ENCODE measurements around the gene VMO1. TPM values are rescaled to one million over a fixed set of nuclear protein-coding genes. Genes with fewer than 3 reads are reported as not detected.

Gene VMO1
- total and polyA plus RNA-seq, 2 experiments from 2014 or later, result 0.33 to 4.3 TPM

- H3K9me3 ChIP-seq (ENCODE audit: low read depth), result no peaks in the 10 kb centered on the region
- no peaks in the 10 kb centered on the region for H3K36me3 ChIP-seq (replicated peaks; ENCODE audit: insufficient read depth, low read depth)
- DNase-seq (ENCODE audit: low spot score), result no peak
- H3K27me3 ChIP-seq, result no peaks in the 10 kb centered on the region
- no peaks in the 10 kb centered on the region for H4K20me1 ChIP-seq (ENCODE audit: insufficient read depth, poor library complexity, severe bottlenecking)
- TF ChIP-seq EZH2 (IDR thresholded peaks at IDR 0.05; ENCODE audit: borderline replicate concordance) (no peak), CTCF (IDR thresholded peaks at IDR 0.05; ENCODE audit: poor library complexity) (no peak)
- no peak overlapping the region for H2AFZ ChIP-seq
- H3K4me2 ChIP-seq, result no peak overlapping the region
- H3K9me2 ChIP-seq (replicated peaks; ENCODE audit: insufficient read depth), result no peaks in the 10 kb centered on the region
- H3K4me3 ChIP-seq, result no peak overlapping the region
- WGBS (ENCODE audit: low lambda C conversion rate, missing lambda C conversion rate), result 79% methylated on average over 7 of the region's 7 CpGs
- no peak overlapping the region for H3K27ac ChIP-seq
- H3K4me1 ChIP-seq (ENCODE audit: insufficient read depth), result no peaks in the 10 kb centered on the region
- H3K79me2 ChIP-seq, result no peaks in the 10 kb centered on the region
These were observed 29.0 kb upstream of the VMO1 start for GRCh38 chr17:4815043-4815675.

GRCh38 chr17:4812690-4813089 is 26.5 kb upstream of the VMO1 start:
- Histone ChIP-seq H3K4me2 (no peak overlapping the region), H4K20me1 (ENCODE audit: insufficient read depth, poor library complexity, severe bottlenecking) (no peaks in the 10 kb centered on the region), H3K4me3 (no peak overlapping the region), H3K27ac (no peak overlapping the region), H3K79me2 (peaks cover 4% of the 10 kb centered on the region), H3K36me3 (replicated peaks; ENCODE audit: insufficient read depth, low read depth) (no peaks in the 10 kb centered on the region), H2AFZ (no peak overlapping the region), H3K4me1 (ENCODE audit: insufficient read depth) (no peaks in the 10 kb centered on the region), H3K9me2 (replicated peaks; ENCODE audit: insufficient read depth) (no peaks in the 10 kb centered on the region), H3K9me3 (ENCODE audit: low read depth) (no peaks in the 10 kb centered on the region), H3K27me3 (no peaks in the 10 kb centered on the region)
- 94% methylated on average over 7 of the region's 7 CpGs for WGBS (ENCODE audit: low lambda C conversion rate, missing lambda C conversion rate)
- TF ChIP-seq EZH2phosphoT487 (IDR thresholded peaks at IDR 0.05; ENCODE audit: low read depth, severe bottlenecking, unreplicated experiment) (no peak), EZH2 (IDR thresholded peaks at IDR 0.05; ENCODE audit: borderline replicate concordance) (no peak), CTCF (IDR thresholded peaks at IDR 0.05; ENCODE audit: poor library complexity) (no peak)
- DNase-seq (ENCODE audit: low spot score), result no peak

GRCh38 chr17:4811471-4811870 is 25.3 kb upstream of the VMO1 start:
- 96% methylated on average over 12 of the region's 12 CpGs for WGBS (ENCODE audit: low lambda C conversion rate, missing lambda C conversion rate)
- Histone ChIP-seq H3K27ac (no peak overlapping the region), H3K9me3 (ENCODE audit: low read depth) (no peaks in the 10 kb centered on the region), H3K9me2 (replicated peaks; ENCODE audit: insufficient read depth) (no peaks in the 10 kb centered on the region), H3K27me3 (no peaks in the 10 kb centered on the region), H2AFZ (no peak overlapping the region), H3K4me2 (no peak overlapping the region), H4K20me1 (ENCODE audit: insufficient read depth, poor library complexity, severe bottlenecking) (no peaks in the 10 kb centered on the region), H3K79me2 (peaks cover 10% of the 10 kb centered on the region), H3K4me1 (ENCODE audit: insufficient read depth) (no peaks in the 10 kb centered on the region), H3K36me3 (replicated peaks; ENCODE audit: insufficient read depth, low read depth) (no peaks in the 10 kb centered on the region), H3K4me3 (no peak overlapping the region)
- DNase-seq (ENCODE audit: low spot score), result no peak
- no peak for TF ChIP-seq EZH2 (IDR thresholded peaks at IDR 0.05; ENCODE audit: borderline replicate concordance)

- Histone ChIP-seq H3K4me3 (no peak overlapping the region), H3K27me3 (no peaks in the 10 kb centered on the region), H3K27ac (no peak overlapping the region), H3K79me2 (peaks cover 10% of the 10 kb centered on the region), H4K20me1 (ENCODE audit: insufficient read depth, poor library complexity, severe bottlenecking) (no peaks in the 10 kb centered on the region), H3K4me2 (no peak overlapping the region), H3K36me3 (replicated peaks; ENCODE audit: insufficient read depth, low read depth) (no peaks in the 10 kb centered on the region), H2AFZ (no peak overlapping the region), H3K9me3 (ENCODE audit: low read depth) (no peaks in the 10 kb centered on the region), H3K9me2 (replicated peaks; ENCODE audit: insufficient read depth) (no peaks in the 10 kb centered on the region), H3K4me1 (ENCODE audit: insufficient read depth) (no peaks in the 10 kb centered on the region)
- 86% methylated on average over 13 of the region's 13 CpGs for WGBS (ENCODE audit: low lambda C conversion rate, missing lambda C conversion rate)
- no peak for DNase-seq (ENCODE audit: low spot score)
- TF ChIP-seq EZH2 (IDR thresholded peaks at IDR 0.05; ENCODE audit: borderline replicate concordance) (no peak), CTCF (IDR thresholded peaks at IDR 0.05; ENCODE audit: poor library complexity) (no peak), EZH2phosphoT487 (IDR thresholded peaks at IDR 0.05; ENCODE audit: low read depth, severe bottlenecking, unreplicated experiment) (no peak)
These were observed 24.6 kb upstream of the VMO1 start for GRCh38 chr17:4810696-4811290.
